ENCODE measurements around the gene OR10G6. TPM values are rescaled to one million over a fixed set of nuclear protein-coding genes. Genes with fewer than 3 reads are reported as not detected.
"Not testable (repeated sequence)": the region's sequence is repeated elsewhere in the genome, so short reads cannot be mapped to it uniquely, and the experiment has no call there.

OR10G6 gene
- total RNA-seq = not detected in 2 replicates

- Mint-ChIP-seq H3K27ac (no peak within 1 kb of the TSS), H3K9me3 (no peaks in the 10 kb centered on the region), H3K4me3 (ENCODE audit: low read depth) (no peak within 1 kb of the TSS), H3K36me3 (ENCODE audit: low read depth) (no peaks in the 10 kb centered on the region), H3K4me1 (ENCODE audit: low read depth) (no peaks in the 10 kb centered on the region), H3K27me3 (ENCODE audit: low read depth) (no peaks in the 10 kb centered on the region)
- intact Hi-C loops (cut with micrococcal nuclease) = no loop called here
- no peak for DNase-seq (ENCODE audit: low spot score)
Measured at GRCh38 chr11:123995119-123995518, at the start of gene OR10G6. TSS of gene OR10G6 (minus strand) at chr11:123995161. CDS start at chr11:123995161, 0 bp downstream.

DNA sequence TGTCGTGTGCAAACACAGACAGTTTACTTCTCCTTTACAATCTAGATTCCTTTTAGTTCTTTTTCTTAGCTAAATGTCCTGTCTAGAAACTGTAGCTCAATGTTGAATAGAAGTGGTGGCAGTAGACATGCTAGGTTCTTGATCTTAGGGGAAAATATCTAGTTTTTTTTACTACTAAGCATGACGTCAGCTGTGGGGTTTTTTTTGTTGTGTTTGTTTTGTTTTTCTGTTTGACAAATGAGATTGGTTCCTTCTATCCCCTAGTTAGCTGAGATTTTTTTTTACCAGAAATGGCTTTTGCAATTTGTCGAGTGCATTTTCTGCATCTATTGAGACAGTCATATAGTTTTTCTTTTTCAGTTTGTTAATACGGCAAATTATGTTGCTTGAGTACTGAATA lies 48.5 kb upstream of the OR10G6 start:
- Mint-ChIP-seq H3K4me3 (ENCODE audit: low read depth) (no peak overlapping the region), H3K9me3 (no peaks in the 10 kb centered on the region), H3K27me3 (ENCODE audit: low read depth) (no peaks in the 10 kb centered on the region), H3K36me3 (ENCODE audit: low read depth) (no peaks in the 10 kb centered on the region), H3K27ac (no peak overlapping the region), H3K4me1 (ENCODE audit: low read depth) (no peaks in the 10 kb centered on the region)
- intact Hi-C loops (cut with micrococcal nuclease) = no loop called here
- no peak for DNase-seq (ENCODE audit: low spot score)

GRCh38 chr11:124041254-124041653 lies 46.3 kb upstream of the OR10G6 start, which contains the start of gene OR10G7:
TSS of gene OR10G7 (minus strand) at chr11:124041325. CDS start at chr11:124039001, 2,324 bp downstream.
- H3K4me3 Mint-ChIP-seq (ENCODE audit: low read depth) = no peak within 1 kb of the TSS
- H3K27me3 Mint-ChIP-seq (ENCODE audit: low read depth) = no peaks in the 10 kb centered on the region
- H3K36me3 Mint-ChIP-seq (ENCODE audit: low read depth) = no peaks in the 10 kb centered on the region
- H3K9me3 Mint-ChIP-seq = no peaks in the 10 kb centered on the region
- H3K4me1 Mint-ChIP-seq (ENCODE audit: low read depth) = no peaks in the 10 kb centered on the region
- intact Hi-C loops (cut with micrococcal nuclease) = no loop called here
- no peak for DNase-seq (ENCODE audit: low spot score)
- no peak within 1 kb of the TSS for H3K27ac Mint-ChIP-seq

- no peak overlapping the region for H3K4me3 Mint-ChIP-seq (ENCODE audit: low read depth)
- H3K27me3 Mint-ChIP-seq (ENCODE audit: low read depth) = no peaks in the 10 kb centered on the region
- H3K27ac Mint-ChIP-seq = no peak overlapping the region
- no peaks in the 10 kb centered on the region for H3K9me3 Mint-ChIP-seq
- intact Hi-C loops (cut with micrococcal nuclease) = no loop called here
- no peaks in the 10 kb centered on the region for H3K36me3 Mint-ChIP-seq (ENCODE audit: low read depth)
- no peak for DNase-seq (ENCODE audit: low spot score)
- no peaks in the 10 kb centered on the region for H3K4me1 Mint-ChIP-seq (ENCODE audit: low read depth)
Measured at GRCh38 chr11:124039557-124039956, 44.6 kb upstream of the OR10G6 start.

DNA sequence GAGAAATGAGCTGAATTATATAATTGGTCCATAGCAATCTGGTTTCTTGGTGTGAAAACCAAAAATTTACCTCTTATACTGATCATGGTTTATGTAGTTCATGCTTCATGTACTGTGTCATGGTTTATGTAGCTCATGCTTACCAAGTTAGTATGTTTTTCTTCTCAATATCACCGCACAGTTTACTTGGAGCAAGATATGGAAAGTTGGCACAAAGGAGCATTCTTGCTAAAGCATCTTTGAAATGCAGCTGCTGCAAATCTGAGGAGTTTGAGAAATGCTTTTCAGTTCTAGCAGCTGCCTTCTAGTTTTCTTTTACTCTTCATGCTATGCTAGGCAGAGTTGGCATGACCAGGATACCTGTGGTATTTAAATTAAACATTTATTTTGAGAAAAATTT lies 41.7 kb upstream of the OR10G6 start:
- Mint-ChIP-seq H3K36me3 (ENCODE audit: low read depth) (no peaks in the 10 kb centered on the region), H3K4me3 (ENCODE audit: low read depth) (no peak overlapping the region), H3K27ac (no peak overlapping the region), H3K4me1 (ENCODE audit: low read depth) (no peaks in the 10 kb centered on the region), H3K9me3 (no peaks in the 10 kb centered on the region), H3K27me3 (ENCODE audit: low read depth) (peaks cover 4% of the 10 kb centered on the region)
- intact Hi-C loops (cut with micrococcal nuclease) = no loop called here
- DNase-seq (ENCODE audit: low spot score) = no peak

- DNase-seq (ENCODE audit: low spot score) = no peak
- Mint-ChIP-seq H3K4me3 (ENCODE audit: low read depth) (no peak within 1 kb of the TSS), H3K9me3 (no peaks in the 10 kb centered on the region), H3K4me1 (ENCODE audit: low read depth) (no peaks in the 10 kb centered on the region), H3K36me3 (ENCODE audit: low read depth) (no peaks in the 10 kb centered on the region), H3K27me3 (ENCODE audit: low read depth) (no peaks in the 10 kb centered on the region), H3K27ac (no peak within 1 kb of the TSS)
- intact Hi-C loops (cut with micrococcal nuclease) = no loop called here
Measured at GRCh38 chr11:124026498-124026897, 31.5 kb upstream of the OR10G6 start, which contains the start of gene OR10G8. TSS of gene OR10G8 (plus strand) at chr11:124026798. CDS start at chr11:124029623, 2,825 bp downstream.

- H3K27ac Mint-ChIP-seq; H3K36me3 Mint-ChIP-seq (ENCODE audit: low read depth); DNase-seq (ENCODE audit: low spot score); H3K4me1 Mint-ChIP-seq (ENCODE audit: low read depth); H3K27me3 Mint-ChIP-seq (ENCODE audit: low read depth); H3K9me3 Mint-ChIP-seq; H3K4me3 Mint-ChIP-seq (ENCODE audit: low read depth); intact Hi-C loops (cut with micrococcal nuclease): not testable (repeated sequence)
Measured at GRCh38 chr11:124015837-124016236, 20.9 kb upstream of the OR10G6 start.

GRCh38 chr11:124012697-124013096 lies 17.7 kb upstream of the OR10G6 start, which contains the start of gene OR10G4:
TSS of gene OR10G4 (plus strand) at chr11:124012997. CDS start at chr11:124015575, 2,578 bp downstream.
- H3K36me3 Mint-ChIP-seq (ENCODE audit: low read depth) = no peaks in the 10 kb centered on the region
- intact Hi-C loops (cut with micrococcal nuclease) = no loop called here
- no peaks in the 10 kb centered on the region for H3K9me3 Mint-ChIP-seq
- H3K4me1 Mint-ChIP-seq (ENCODE audit: low read depth) = no peaks in the 10 kb centered on the region
- no peak within 1 kb of the TSS for H3K4me3 Mint-ChIP-seq (ENCODE audit: low read depth)
- no peak within 1 kb of the TSS for H3K27ac Mint-ChIP-seq
- DNase-seq (ENCODE audit: low spot score) = no peak
- peaks cover 6% of the 10 kb centered on the region for H3K27me3 Mint-ChIP-seq (ENCODE audit: low read depth)

- intact Hi-C loops (cut with micrococcal nuclease) = no loop called here
- Mint-ChIP-seq H3K36me3 (ENCODE audit: low read depth) (no peaks in the 10 kb centered on the region), H3K4me1 (ENCODE audit: low read depth) (no peaks in the 10 kb centered on the region), H3K27me3 (ENCODE audit: low read depth) (no peaks in the 10 kb centered on the region), H3K9me3 (peaks cover 7% of the 10 kb centered on the region), H3K4me3 (ENCODE audit: low read depth) (no peak overlapping the region), H3K27ac (no peak overlapping the region)
- no peak for DNase-seq (ENCODE audit: low spot score)
Measured at GRCh38 chr11:123979311-123979710, 15.7 kb downstream of the OR10G6 start.

DNA sequence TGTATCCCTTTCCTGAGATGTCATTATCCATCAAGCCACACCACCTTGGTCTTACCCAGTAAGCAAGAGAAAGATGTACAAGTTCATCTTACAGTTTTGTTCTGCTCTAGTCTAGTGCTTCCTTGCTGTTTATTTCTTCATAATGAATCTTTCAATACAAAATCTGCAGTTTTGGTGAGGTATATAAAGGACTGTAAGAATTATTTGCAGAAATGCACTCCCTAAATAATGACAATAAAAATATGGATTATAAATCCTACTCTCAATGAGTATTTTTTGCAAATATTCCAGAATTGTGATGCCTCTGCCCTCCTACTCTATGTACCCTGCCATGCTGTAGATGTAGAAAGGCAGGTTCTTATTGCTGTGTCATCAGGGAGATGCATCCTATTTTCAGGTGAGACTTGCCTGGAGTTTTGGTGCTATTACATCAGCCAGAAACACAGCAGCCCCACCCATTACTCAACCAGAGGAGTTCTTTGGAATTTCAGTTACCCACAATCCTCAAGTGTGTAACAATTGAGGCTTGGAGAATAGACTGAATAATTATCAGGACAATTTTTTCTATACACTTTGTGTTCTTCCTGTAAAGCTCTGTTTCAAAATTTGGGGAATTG lies 17.1 kb downstream of the OR10G6 start, which contains the start of gene OR10S1:
Gene OR10S1, minus strand, starts transcription at position 51 of the 617 bp plus-strand sequence. CDS start 117 bp downstream, outside the sequence.
- Mint-ChIP-seq H3K9me3 (peaks cover 7% of the 10 kb centered on the region), H3K4me1 (ENCODE audit: low read depth) (no peaks in the 10 kb centered on the region), H3K27ac (no peak within 1 kb of the TSS), H3K4me3 (ENCODE audit: low read depth) (no peak within 1 kb of the TSS), H3K27me3 (ENCODE audit: low read depth) (no peaks in the 10 kb centered on the region), H3K36me3 (ENCODE audit: low read depth) (no peaks in the 10 kb centered on the region)
- no peak for DNase-seq (ENCODE audit: low spot score)
- intact Hi-C loops (cut with micrococcal nuclease) = no loop called here

- Mint-ChIP-seq H3K36me3 (ENCODE audit: low read depth) (no peaks in the 10 kb centered on the region), H3K27me3 (ENCODE audit: low read depth) (no peaks in the 10 kb centered on the region), H3K4me1 (ENCODE audit: low read depth) (no peaks in the 10 kb centered on the region), H3K27ac (no peak overlapping the region), H3K9me3 (peaks cover 2% of the 10 kb centered on the region), H3K4me3 (ENCODE audit: low read depth) (no peak overlapping the region)
- intact Hi-C loops (cut with micrococcal nuclease) = no loop called here
- DNase-seq (ENCODE audit: low spot score) = no peak
Measured at GRCh38 chr11:123976770-123977560, 18.0 kb downstream of the OR10G6 start.

- H3K9me3 Mint-ChIP-seq = no peaks in the 10 kb centered on the region
- H3K27ac Mint-ChIP-seq = no peak overlapping the region
- no peaks in the 10 kb centered on the region for H3K4me1 Mint-ChIP-seq (ENCODE audit: low read depth)
- no peak for DNase-seq (ENCODE audit: low spot score)
- no peaks in the 10 kb centered on the region for H3K36me3 Mint-ChIP-seq (ENCODE audit: low read depth)
- intact Hi-C loops (cut with micrococcal nuclease) = no loop called here
- H3K27me3 Mint-ChIP-seq (ENCODE audit: low read depth) = no peaks in the 10 kb centered on the region
- no peak overlapping the region for H3K4me3 Mint-ChIP-seq (ENCODE audit: low read depth)
Measured at GRCh38 chr11:123973816-123974215, 21.1 kb downstream of the OR10G6 start.

- Mint-ChIP-seq H3K36me3 (ENCODE audit: low read depth) (no peaks in the 10 kb centered on the region), H3K4me3 (ENCODE audit: low read depth) (no peak overlapping the region), H3K27me3 (ENCODE audit: low read depth) (peaks cover 1% of the 10 kb centered on the region), H3K4me1 (ENCODE audit: low read depth) (no peaks in the 10 kb centered on the region), H3K27ac (no peak overlapping the region), H3K9me3 (no peaks in the 10 kb centered on the region)
- intact Hi-C loops (cut with micrococcal nuclease) = no loop called here
- DNase-seq (ENCODE audit: low spot score) = no peak
Measured at GRCh38 chr11:123956752-123957151, 38.2 kb downstream of the OR10G6 start.

Measured in activated T-helper 2 cell treated with anti-CD3 and anti-CD28 coated beads, Interferon-gamma antibody, Interleukin-2, Interleukin-4, amounts not matched to agents 10 μg/mL and 5 μg/mL and 100 μg/mL, durations not matched to agents 14 hours and 24 hours and 36 hours (primary cell).